PC-3 (cell line): Measurements from ENCODE around the gene GYPE.
"Not testable (repeated sequence)": the region's sequence is repeated elsewhere in the genome, so short reads cannot be mapped to it uniquely, and the experiment has no call there.

ENCODE experiments used
- EZH2 ChIP-seq: fragments of 300-600 bp; sonication (generic); IDR thresholded peaks from one replicate; pipeline ENCODE4 v1.6.1; 2017; ENCODE audit warnings: antibody characterized with exemption, mild to moderate bottlenecking, low read length; ENCODE audit not compliant: unreplicated experiment
- TF ChIP-seq, protein P1 (sequence below): fragments of 300-600 bp; sonication (generic); conservative IDR thresholded peaks from 2 replicates; pipeline ENCODE4 v1.5.1; 2017; ENCODE audit warnings: antibody characterized with exemption, low read depth, mild to moderate bottlenecking, low read length

DNA sequence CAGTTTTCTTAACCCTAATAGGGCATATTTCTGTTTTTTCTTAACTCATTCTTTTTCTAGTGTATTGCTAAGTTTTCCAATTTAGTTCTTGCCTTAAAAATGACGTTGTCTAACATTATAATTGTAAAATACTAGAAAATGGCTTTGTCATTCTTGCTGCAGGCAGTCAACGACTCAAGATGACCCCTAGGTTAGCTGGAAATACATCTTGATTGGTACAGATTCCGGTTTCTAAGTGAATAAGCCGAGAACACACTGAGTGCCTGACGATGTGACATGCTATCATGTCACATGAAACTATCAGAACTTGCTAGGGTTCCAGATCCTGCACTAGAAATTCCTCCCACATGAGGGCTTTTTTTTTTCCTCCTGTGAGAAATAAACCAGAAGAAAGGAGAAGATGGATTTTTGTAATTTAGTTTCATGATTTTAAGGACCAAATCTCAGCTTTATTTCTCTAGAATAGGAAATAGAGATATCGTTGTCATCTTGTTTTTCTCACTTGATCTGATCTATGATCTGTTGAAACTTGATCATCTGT, 49.3 kb downstream of the GYPE start:
- TF ChIP-seq, protein P1, sequence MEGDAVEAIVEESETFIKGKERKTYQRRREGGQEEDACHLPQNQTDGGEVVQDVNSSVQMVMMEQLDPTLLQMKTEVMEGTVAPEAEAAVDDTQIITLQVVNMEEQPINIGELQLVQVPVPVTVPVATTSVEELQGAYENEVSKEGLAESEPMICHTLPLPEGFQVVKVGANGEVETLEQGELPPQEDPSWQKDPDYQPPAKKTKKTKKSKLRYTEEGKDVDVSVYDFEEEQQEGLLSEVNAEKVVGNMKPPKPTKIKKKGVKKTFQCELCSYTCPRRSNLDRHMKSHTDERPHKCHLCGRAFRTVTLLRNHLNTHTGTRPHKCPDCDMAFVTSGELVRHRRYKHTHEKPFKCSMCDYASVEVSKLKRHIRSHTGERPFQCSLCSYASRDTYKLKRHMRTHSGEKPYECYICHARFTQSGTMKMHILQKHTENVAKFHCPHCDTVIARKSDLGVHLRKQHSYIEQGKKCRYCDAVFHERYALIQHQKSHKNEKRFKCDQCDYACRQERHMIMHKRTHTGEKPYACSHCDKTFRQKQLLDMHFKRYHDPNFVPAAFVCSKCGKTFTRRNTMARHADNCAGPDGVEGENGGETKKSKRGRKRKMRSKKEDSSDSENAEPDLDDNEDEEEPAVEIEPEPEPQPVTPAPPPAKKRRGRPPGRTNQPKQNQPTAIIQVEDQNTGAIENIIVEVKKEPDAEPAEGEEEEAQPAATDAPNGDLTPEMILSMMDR, result not testable (repeated sequence)
- not testable (repeated sequence) for TF ChIP-seq EZH2
